HG03457 (cell line): ENCODE data around the gene HOXD12.
A peak's percentile ranks its signal among the peaks of the same experiment; 100 is the strongest.

ENCODE experiments used
- ATAC-seq: cut with Tn5 transposase; IDR thresholded peaks from one replicate; pipeline ENCODE4 v1.9.1; 2021; ENCODE audit warnings: moderate number of reproducible peaks; ENCODE audit not compliant: unreplicated experiment

Gene HOXD12

DNA sequence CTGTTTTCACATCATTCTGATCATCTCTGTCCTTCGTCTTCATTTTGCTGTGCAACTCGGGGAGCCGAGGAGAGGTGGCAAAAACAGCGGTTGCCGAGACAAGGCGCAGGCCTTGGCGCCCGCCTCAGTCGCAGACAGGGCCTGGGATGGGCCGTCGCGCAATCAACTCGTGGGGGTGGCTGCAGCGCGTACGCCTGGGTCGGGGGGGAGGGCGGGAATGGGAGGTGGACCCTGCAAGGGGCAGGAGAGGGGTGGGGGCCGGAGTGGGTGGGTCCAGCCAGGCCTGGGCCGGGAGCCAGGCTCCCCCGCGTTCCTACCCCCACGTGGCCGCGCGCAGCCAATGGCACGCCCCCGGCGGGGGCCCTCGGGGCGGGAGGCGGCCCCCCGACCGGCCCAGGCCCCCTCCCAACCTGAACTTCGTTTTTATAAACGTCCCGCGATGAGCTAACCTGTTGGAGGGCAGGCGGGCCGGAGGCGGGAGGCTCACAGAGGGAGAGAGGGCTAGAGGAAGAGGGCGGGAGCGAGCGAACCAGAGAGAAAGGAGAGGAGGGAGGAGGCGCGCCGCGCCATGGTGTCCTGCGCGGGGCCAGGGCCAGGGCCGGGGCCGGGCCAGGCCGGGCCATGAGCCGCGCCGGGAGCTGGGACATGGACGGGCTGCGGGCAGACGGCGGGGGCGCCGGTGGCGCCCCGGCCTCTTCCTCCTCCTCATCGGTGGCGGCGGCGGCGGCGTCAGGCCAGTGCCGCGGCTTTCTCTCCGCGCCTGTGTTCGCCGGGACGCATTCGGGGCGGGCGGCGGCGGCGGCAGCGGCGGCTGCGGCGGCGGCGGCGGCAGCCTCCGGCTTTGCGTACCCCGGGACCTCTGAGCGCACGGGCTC lies 7.1 kb upstream of the HOXD12 start, which contains the start of gene HOXD13:
HOXD13 (plus strand) TSS at position 452 of the 875 bp plus-strand sequence; CDS start at position 622, 170 bp downstream.
- no peak for ATAC-seq

DNA sequence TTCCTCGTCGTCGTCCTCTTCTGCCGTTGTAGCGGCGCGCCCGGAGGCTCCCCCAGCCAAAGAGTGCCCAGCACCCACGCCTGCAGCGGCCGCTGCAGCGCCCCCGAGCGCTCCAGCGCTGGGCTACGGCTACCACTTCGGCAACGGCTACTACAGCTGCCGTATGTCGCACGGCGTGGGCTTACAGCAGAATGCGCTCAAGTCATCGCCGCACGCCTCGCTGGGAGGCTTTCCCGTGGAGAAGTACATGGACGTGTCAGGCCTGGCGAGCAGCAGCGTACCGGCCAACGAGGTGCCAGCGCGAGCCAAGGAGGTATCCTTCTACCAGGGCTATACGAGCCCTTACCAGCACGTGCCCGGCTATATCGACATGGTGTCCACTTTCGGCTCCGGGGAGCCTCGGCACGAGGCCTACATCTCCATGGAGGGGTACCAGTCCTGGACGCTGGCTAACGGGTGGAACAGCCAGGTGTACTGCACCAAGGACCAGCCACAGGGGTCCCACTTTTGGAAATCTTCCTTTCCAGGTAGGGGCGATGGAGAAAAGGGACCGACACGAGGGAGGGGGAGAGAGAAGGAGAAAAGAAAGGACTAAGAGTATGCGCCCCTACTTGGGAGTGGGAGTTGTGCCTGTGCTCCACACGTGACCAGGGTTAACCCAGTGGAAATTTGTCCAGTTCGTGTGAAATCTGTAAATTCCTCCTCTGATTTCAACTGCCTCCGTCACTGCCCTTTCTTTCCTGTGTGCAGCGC lies 6.3 kb upstream of the HOXD12 start:
- ATAC-seq = no peak

DNA sequence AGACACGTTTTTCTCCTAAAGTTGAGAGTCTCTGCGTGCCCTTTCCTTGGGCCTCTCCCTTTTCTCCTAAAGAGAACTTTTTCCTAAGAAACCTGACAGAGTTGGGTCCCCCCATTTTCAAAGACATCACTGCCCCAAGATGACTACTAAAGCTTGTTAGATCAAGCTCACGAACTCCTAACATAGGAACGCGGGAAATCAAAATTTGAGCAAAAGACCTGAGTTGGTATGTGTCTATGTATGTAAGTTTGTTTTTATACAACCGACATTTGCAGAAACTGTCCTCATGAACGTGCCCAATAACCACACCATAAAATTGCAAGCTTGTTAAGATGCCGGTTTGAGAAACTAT lies 5.7 kb upstream of the HOXD12 start:
- no peak for ATAC-seq

DNA sequence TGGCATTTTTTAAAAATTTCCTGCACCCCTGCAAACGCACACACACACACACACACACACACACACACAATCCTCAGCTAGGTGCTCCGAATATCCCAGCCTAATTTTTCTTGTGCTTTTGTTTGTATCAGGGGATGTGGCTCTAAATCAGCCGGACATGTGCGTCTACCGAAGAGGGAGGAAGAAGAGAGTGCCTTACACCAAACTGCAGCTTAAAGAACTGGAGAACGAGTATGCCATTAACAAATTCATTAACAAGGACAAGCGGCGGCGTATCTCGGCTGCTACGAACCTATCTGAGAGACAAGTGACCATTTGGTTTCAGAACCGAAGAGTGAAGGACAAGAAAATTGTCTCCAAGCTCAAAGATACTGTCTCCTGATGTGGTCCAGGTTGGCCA lies 5.2 kb upstream of the HOXD12 start:
- no peak for ATAC-seq

DNA sequence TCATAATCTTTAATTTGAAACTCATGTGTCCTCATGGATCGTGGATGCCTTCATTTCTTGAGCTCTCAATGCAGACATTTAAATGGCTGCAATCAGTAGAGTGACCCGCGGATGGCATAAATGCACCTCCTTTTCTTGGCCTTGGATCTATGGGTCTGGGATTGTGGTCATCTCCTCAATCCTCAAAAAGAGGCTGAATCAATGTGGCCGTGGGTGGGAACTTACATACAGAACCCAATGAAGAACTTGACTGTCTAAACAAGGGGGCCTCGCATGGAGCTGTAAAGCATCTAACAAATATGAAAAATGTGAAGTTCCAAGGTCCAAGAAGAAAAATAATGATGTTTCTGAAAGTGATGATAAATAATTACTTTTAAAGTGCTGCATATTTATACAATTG lies 4.2 kb upstream of the HOXD12 start:
- ATAC-seq = no peak

DNA sequence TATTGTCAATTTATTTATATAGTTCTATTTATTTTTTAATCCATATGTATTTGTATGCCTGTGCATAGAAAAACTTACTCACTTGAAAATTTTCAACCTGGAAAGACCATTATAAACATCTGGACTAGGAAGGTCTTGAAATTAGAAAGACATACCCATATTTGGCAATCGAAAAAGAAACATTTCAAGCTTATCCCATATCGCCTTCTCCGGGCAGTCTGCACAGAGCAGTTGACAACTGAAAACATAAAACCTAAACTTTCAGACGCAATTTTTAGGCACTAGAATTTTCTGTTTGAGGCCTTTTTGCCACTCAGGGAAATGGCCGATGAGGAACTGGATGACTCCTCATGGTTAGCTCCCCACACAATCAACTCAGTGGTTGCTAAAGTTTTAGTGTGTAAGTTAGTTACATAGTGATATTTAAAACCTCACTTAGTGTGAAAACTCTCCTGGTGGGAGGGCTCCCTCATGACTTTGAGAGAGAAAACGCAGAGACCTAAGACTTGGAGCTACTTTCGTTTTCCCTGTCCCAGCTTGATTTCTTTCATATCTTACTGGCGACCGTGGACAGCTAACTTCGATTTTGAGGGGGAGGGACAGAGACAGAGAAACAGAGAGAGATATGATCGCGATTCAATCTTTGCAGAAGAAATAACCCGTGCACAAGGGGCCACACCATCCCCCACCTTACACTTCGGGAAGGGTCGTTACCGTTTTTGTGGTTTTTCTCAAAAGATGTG lies 3.2 kb upstream of the HOXD12 start:
- ATAC-seq = no peak

DNA sequence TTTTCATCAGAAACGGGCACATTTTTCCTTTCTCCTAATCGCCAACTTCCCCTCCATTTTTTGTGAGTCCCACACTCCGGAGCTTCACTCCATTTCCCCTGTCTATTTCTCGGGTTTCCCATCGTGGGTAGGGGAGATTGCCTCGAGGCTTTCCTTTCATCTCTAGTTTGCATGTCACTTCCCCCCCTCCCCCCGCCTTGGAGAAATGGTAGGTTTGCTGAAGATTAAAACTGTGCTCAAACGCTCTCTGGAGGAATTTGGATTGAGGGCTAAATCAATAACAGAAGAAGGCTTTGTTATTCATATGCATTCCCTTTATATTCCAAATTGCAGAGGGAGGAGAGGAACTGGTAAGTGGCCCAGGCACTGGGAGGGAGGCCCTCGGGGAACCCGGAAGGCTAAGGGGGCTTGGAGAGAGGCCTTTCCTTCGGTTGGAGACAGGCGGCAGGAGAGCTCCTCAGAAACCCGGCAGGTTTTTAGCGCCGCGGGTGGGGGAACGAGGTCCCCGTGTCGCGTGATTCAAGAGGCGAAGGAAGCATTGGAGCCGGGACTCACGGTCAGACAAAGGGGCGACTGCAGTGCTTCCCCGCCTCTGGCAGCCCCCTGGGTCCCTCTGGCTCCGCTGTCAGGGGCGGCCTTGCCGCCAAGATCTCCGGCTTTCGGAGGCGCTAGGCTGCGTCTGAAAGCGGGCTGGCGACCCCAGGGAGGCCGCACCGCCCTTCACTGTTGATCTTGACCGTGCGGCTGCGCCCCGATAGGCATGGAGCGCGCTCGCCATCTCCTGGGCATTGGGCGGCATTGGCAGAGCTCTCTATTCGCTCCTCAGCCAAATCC lies 2.4 kb upstream of the HOXD12 start:
- ATAC-seq = peak; percentile 65

DNA sequence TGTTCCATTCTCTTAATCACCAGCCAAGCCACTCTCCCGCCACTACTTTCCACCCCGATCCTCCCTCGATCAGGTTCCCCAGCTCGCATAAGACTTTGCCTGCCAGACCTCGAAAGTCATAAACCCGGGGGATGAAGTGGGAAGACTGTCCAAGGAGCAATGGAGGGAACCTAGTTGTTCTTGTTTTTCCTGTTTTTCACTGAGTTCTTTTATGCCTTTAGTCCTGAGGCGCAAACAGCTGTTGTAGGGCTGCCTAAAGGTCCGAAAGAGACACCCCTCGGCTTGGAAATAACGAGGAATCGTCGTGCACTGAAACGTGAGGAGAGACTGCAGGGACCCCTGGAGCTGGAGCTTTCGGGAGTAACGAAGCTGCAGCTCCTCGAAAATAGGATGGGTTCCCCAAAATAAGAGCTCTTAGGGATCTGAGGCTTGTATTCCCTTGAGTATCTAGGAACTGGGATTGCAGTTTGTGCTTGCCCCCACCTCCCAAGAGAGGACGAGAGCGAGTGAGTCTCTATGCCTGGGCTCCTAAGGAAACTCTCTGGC lies 1.7 kb upstream of the HOXD12 start:
- ATAC-seq = no peak

DNA sequence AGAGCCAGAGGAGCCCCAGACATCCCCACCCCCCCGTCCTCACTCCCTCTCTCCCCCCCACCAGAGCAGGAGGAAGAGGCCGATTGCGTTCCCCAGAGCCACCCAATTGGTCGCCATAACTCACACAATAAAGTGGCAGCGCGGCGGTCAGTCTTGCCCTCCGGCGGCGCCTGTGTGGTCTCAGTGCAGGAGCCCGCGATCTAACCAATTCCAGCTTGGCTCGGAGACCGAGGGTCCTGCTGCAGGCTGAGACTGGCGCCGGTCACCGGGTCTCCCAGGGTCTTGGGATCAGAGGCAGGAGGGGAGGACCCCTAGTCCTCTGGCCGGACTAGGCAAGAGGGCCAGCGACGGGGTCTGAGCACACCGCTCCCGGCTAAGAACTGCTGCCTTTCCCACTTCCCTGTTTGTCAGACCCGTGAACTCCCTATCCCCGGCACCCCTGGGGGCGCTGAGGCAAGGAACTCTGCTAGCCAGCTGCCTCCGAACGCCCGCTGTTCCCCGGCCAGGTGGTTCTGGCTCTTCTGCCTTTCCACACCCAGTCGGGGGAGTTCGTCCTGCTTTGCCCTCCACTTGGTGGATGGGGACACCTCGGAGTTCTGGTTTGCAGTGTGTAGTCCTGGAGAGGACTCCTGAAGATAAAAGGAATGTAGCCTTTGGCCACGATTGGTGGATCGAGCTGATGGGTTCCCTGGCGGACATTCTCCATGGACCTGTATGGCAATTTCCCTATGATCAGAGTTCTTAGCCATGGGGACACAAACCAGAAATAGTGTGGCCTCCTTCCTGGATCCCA lies 1.0 kb upstream of the HOXD12 start:
- ATAC-seq = no peak

DNA sequence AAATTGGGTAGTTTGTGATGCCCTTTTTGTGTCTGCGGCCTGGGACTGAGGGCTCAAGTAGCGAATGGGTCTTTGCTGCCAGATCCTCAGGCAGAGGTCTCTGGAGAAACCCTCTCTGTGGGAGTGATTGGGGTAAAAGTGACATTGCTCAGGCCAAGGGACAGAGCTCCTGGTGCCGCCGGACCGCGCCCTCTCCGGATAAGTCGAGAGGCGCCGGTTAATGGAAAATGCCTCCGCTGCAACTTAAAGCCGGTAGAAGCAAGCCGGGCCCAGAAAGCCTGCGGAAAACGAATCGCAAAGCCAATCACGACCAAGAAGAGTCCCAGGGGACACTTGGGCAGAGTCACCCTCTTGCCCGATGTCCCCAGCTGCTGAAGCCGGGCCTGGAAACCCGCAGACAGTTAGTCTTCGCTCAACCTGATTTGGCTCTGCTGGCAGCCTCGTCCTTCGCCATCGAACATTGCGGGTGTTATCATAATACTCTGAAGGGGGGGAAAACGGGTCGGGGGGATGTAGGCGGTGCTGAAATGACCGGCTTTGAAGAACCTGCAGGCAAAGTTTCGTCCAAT lies 352 bp upstream of the HOXD12 start:
- ATAC-seq = no peak

DNA sequence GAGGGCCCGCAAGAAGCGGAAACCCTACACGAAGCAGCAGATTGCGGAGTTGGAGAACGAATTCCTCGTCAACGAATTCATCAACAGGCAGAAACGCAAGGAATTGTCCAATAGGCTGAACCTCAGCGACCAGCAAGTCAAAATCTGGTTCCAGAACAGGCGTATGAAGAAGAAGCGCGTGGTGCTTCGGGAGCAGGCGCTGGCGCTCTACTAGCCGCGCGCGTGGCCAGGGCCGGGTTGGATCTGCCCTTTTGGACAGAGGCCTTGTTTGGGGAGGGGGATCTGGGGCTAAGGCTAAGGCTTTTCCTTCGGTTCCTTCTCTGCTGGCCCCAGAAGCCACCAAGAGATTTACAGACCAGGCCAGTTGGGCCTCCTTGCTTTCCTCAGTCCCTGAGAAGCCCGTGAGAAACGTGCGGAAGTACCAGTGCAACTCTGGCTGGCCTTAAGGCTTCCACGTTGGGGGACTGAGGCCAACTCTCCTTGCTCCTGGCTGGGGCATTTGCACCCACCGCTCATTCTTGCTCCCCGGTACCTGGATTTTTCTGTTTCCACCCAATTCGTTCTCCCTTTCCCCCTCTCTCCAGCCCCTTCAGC lies 1.0 kb downstream of the HOXD12 start:
- no peak for ATAC-seq

DNA sequence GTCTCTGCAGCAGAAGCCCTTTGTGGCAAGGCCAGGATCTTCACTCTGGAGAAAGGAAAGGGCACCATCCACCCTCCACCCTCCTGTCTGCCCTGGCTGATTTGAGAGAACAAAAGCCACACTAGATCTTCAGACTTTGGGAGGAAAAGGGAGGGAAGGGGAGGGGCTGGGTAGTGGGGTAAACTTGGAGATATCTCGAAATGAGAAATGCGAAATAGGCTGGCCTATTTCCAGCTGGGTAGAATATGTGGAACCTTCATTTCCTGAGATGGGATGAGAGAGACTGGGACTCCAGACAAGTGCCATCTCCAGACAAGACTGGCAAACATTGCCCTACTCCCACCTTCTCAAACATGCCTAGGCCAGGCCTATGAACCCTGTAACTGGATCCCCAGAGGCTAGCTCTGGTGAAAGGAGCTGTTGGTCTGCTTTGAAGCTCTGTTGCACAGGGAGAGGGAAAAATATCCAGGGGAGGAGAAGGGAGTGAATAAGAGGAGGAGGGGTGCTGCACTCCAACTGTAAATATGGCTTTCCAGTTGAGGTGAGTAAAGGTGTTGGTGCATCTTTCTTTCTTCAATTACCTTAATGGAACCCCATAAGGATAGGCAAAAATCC lies 1.7 kb downstream of the HOXD12 start:
- ATAC-seq = no peak

DNA sequence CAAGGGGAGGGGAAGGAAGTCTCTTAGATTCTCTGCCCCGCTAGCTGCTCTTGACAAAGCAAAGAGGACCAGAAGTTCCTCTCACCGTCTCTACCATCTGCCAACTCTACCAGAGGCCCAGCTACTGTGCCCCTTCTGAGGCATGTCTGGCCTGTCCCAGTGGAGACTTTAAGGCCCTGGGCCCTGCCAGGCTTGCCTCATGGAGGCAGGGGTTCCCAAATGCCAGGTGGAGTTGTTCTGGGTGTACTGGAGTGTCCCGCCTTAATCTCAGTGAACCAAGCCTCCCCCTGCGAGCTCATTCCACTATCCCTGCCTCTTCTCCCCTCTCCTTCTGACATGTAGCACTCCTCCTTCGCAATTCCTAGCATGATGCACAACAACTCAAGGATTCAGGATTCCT lies 2.2 kb downstream of the HOXD12 start:
- ATAC-seq = no peak

DNA sequence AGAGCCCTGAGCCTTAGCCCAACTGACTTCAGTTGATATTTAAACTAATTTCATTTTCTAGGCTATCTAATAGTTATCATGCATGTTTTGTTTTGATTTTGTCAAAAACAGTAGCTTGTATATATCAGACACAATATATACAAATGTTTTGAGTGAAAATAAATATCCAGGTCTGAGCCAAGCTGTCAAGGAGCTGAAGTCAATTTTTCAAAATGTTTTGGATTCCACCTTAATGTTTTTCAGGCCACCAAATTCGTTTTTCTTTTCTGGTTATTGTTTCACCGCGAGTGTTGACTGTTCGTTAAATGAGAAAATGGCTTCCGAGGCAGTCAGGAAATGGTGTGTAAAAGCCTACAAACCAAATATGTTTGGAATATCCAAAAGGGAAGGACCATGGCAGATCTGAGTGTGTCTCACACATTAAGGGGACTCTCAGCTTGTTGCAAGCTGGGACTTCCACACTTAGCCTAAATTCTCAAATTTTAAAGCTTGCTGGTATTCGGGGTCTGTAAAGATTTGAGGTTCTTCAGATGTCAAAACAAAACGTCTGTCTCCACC lies 2.8 kb downstream of the HOXD12 start:
- ATAC-seq = no peak

DNA sequence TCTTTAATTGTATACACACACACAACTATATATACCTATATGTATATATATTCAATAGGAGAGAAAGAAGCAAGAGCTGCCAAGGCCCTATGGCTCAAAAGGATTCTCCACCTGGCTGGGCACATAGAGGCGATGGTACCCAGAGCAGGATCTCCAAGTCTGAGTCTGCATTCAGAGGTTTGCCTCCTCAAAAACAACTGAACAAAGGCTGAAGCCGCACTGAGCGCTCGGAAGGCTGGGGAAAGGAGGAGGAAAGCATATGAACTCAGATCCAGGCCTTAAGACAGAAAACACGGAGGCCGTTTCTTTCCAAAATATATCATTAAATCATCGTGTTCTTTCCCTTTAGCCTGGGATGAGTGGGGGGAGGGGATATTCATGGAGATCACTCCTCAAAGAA lies 3.6 kb downstream of the HOXD12 start:
- no peak for ATAC-seq

DNA sequence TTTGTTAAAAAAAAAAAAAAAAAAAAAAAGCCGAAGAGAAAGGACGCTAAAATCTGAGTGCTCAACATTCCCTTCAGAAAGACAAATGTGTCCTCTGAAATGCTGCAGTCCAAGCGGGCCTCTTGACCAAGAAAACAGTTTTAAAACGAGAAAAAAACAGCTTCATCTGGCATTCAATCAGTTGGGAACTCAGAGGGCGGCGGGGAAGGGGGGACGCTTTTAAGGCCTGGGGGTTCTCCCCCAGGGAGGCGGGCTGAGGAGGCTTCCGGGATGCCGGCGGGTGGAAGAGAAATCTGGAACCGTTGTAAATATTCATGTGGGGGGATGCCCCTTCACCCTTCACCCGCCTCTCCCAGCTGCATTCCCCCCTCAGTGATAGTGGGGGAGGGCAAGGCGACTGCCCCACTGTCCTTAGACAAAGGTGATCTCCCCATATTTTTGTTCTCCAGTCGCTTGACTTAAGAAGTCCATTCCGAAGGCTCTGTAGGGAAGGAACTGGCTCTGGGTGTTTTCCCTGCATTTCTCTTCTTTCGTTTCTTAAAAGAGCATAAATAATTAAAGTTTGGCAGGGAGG lies 4.2 kb downstream of the HOXD12 start:
- ATAC-seq = no peak

DNA sequence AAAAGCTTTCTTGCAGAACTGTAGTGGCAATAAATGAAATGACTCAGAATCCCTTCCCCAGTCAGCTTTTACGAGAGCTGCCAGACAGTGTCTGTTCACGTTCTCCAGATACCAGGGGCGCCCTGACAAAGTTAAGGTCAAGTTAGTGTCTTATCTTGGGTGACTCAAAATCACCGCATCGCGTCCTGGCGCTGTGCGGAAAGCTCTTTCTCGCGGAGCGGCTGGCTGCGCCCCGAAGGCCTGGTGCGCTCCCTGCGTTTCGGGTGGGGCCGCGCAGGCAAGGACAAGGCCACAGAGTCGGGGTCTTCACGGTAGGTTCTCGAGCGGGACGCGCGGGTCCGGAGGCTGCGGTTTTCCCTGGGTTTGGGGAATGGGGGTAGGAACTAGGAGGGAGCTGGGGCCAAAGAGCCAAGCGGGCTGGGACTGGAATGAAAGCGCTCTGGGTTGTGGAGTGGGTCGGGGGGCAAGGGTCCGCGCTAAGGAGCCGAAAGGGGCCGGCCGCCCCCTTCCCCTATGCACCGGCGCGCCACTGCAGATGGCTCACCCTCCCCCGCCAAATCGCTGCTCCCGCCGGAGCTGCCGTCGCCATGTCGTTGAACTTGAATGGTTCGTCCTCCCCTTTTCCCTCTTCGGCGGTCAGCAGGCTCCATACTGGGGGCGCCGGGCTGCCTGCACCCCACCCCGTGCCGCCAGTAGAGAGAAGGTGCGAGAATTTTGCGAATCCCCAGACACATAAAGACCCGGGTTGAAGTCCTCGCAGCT lies 4.9 kb downstream of the HOXD12 start:
- ATAC-seq = no peak
